GM12864 (cell line): Measurements from ENCODE around the gene RPP40.

Experiments
- DNase-seq: peaks from one replicate; pipeline ENCODE4 v3.0.0-alpha.2; 2011; ENCODE audit warnings: low read depth
- H3K4me3 ChIP-seq: 2 replicates; pipeline ENCODE4 v1.5.1; 2011; ENCODE audit warnings: mild to moderate bottlenecking, low read depth, low read length, control low read depth
- TF ChIP-seq, protein P1 (sequence below): IDR thresholded peaks from 2 replicates; pipeline ENCODE4 v1.5.1; 2011; ENCODE audit warnings: low read depth, mild to moderate bottlenecking, moderate library complexity, low read length, control low read depth, inconsistent platforms; ENCODE audit errors: missing control alignments

RPP40 gene

DNA sequence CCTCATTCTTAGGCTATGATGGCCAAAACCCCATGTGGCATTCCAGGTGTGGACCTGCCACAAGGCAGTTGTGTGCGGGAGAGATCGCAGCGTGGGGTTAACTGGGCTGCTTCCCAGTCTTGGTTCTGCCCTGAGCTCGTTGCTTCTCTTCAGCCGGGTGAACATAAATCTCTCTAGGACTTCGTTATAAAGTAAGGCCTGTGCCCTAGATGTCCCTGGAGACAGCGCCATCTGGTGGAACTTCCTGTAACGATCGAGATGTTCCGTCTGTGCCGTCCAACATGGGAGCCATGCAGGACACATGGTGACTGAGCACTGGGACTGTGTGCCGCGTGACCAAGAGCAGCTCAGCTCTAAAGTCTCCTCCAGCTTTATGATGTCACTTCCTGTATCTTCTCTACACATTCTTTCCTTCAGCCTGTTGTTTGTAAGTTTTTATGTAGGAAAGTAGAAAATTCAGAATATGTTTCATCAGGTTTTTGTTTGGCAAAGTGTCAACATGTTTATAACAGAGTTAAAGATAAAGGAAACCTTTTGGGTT lies 26.8 kb upstream of the RPP40 start:
- peak; percentile 66 for DNase-seq
- no peak overlapping the region for H3K4me3 ChIP-seq
- TF ChIP-seq, protein P1, sequence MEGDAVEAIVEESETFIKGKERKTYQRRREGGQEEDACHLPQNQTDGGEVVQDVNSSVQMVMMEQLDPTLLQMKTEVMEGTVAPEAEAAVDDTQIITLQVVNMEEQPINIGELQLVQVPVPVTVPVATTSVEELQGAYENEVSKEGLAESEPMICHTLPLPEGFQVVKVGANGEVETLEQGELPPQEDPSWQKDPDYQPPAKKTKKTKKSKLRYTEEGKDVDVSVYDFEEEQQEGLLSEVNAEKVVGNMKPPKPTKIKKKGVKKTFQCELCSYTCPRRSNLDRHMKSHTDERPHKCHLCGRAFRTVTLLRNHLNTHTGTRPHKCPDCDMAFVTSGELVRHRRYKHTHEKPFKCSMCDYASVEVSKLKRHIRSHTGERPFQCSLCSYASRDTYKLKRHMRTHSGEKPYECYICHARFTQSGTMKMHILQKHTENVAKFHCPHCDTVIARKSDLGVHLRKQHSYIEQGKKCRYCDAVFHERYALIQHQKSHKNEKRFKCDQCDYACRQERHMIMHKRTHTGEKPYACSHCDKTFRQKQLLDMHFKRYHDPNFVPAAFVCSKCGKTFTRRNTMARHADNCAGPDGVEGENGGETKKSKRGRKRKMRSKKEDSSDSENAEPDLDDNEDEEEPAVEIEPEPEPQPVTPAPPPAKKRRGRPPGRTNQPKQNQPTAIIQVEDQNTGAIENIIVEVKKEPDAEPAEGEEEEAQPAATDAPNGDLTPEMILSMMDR: peak; percentile 83

DNA sequence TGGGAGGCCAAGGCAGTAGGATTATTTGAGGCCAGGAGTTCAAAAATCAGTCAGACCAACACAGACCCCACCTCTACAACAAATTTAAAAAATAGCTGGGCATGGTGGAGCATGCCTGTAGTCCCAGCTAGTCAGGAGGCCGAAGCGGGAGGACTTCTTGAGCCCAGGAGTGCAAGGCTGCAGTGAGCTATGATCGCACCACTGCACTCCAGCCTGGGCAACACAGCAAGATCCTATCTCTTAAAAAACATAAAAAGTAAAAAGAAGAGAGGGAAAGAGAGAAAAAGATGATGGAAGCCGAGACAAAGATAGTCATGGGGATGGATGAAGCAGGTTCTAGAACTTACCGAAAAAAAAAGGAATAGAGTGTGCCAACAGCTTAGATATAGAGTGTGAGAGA lies 25.8 kb upstream of the RPP40 start:
- no peak overlapping the region for H3K4me3 ChIP-seq
- TF ChIP-seq, protein P1: no peak
- no peak for DNase-seq

DNA sequence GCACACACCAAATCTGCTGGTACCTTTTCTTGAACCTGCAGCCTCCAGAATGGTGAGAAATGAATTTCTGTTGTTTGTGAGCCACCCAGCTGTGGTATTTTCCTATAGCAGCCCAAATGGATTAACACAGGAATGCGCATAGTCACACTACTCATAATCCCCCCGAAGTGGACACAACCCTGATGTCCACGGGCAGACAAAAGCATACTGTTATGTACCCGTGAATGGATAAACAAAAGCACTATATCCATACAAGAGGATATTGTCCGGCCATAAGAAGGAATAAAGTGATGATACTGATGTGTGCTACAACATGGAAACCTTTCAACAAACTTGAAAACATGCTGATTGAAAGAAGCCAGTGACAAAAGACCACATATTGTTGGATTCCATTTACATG lies 25.1 kb upstream of the RPP40 start:
- no peak overlapping the region for H3K4me3 ChIP-seq
- DNase-seq: no peak
- TF ChIP-seq, protein P1: no peak

DNA sequence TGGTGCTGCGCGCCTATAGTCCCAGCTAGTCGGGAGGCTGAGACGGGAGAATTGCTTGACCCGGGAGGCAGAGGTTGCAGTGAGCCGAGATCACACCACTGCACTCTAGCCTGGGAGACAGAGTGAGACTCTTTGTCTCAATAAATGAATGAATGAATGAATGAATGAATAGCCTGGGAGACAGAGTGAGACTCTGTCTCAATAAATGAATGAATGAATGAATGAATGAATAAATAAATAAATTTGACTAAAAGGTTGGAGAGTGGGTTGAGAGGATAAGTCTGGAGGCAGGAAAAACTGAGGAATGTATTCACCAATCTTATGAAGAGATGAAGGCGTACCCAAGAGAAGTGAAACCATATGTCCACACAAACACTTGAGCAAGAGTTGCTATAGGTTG lies 24.5 kb upstream of the RPP40 start:
- no peak for DNase-seq
- H3K4me3 ChIP-seq: no peak overlapping the region
- TF ChIP-seq, protein P1: no peak

DNA sequence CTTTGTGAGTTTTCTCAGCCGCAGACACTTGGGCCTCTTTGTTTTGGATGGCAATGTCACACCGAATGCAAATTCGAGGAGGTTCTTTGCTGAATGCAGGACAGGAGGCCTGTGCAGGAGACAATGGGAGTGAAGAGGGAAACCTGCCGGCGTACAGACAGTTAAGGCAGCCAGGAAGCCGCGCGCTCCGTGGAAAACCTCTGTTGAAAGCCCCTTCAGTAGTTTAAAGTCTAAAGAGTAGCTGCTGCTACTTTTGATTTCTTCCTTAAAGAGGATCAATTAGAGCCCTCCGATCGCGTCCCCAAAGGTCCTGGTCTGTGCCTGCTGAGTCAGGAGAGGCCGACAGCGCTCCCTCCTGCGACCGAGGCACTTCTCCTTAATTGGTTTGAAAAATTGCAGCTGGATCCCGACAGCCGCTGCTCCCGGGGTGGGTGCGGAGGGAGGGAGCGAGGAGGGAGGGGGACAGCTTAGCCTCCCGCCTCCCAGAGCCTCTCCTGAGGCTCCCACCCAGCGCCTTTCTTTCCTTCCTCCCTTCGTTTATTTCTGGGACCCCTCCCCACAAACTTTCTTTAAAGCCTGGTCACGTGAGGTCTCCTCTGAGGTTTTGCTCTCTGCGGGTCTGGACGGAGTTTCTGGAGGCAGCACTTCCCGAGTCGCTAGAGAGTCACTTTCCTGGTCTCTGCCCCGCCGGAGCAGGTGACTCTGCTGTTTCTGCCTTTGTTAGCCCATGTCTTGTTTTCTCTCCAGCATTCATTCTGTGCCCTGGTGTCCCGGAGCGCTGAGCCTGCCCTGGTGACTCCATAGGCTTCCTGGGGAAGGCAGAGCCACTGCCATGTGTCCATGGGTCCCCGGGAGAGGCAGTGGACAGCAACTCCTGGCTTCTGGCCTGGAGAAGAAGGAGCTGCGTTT lies 22.3 kb upstream of the RPP40 start:
- no peak for DNase-seq
- TF ChIP-seq, protein P1: no peak

DNA sequence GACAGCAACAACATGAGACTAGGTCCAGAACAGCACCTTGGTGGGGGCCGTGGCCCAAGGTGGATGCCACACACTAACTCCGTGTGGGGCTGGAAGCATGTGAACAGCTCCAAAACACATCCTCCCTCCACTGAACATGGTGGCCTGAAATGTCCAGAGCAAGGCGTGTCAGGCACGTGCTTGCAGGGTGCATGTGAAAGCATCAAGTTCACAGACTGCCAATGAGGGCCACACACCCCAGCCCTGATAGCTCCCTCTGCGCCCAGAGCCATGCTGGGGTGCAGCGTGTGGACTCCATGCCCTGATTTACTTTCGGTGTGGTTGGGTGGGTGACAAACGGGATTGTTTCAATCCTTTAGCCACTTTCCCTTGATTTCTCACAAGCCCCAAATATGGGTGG lies 20.1 kb upstream of the RPP40 start:
- DNase-seq: no peak
- H3K4me3 ChIP-seq: no peak overlapping the region
- TF ChIP-seq, protein P1: no peak

More for the DNA sequence above, 22.3 kb upstream of the RPP40 start:
- no peak overlapping the region for H3K4me3 ChIP-seq
